ENCODE data around the gene TLE3.

DNA sequence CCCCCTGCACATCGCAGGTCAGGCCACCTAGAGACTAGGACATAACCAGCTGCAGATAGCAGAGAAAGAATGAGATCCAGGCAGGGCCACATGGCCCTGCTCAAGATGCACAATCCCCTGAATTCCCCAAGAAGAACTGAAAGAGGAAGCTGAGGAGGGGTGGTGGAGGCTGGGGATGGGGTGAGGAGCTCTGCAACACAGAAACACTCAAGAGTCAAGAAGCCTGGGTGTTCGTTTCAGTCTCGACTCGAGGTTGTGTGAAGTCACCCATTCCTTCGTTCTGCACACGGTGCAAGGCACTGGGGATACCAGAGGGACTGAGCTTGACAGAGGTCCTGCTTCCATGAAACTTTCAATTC, 62.0 kb downstream of the TLE3 start:
- TF ChIP-seq CTCF (optimal IDR thresholded peaks at IDR 0.05 in 1 of 3, IDR thresholded peaks at IDR 0.05 in 1 of 3, conservative IDR thresholded peaks at IDR 0.05 in 1 of 3; ENCODE audit: extremely low read depth in 1 of 3, insufficient read depth in 2 of 3, low read length in 3 of 3): no peak
- no peak for TF ChIP-seq EZH2 (IDR thresholded peaks at IDR 0.05; ENCODE audit: low read length)
